Spleen (tissue), 11 donors: Measurements from ENCODE around the gene DNHD1. TPM values are rescaled to one million over a fixed set of nuclear protein-coding genes. Genes with fewer than 3 reads are reported as not detected.
A peak's percentile ranks its signal among the peaks of the same experiment; 100 is the strongest.

ENCODE experiments used
- DNase-seq: peaks from one replicate; pipeline ENCODE4 v3.0.0-alpha.2; 2020
- H3K27ac ChIP-seq, 8 donors: fragments of 200-600 bp; sonication (generic) in 7 of 8; 1 replicate in 4 of 8; 2 replicates in 4 of 8; pipeline versions ENCODE4 v1.5.0 to v1.8.0; 2016 to 2021; ENCODE audit warnings: inconsistent platforms in 4 of 8, mild to moderate bottlenecking in 4 of 8, moderate library complexity in 1 of 8
- H3K27me3 ChIP-seq, 7 donors: fragments of 200-600 bp; sonication (generic) in 6 of 7; replicated peaks in 1 of 7; 1 replicate in 4 of 7; 2 replicates in 3 of 7; pipeline versions ENCODE4 v1.5.0 to v1.8.0; 2016 to 2021; ENCODE audit warnings: inconsistent platforms in 3 of 7, mild to moderate bottlenecking in 1 of 7
- H3K36me3 ChIP-seq, 6 donors: fragments of 200-600 bp; sonication (generic) in 5 of 6; 1 replicate in 4 of 6; 2 replicates in 2 of 6; pipeline versions ENCODE4 v1.5.0 to v1.8.0; 2016 to 2021; ENCODE audit warnings: inconsistent platforms in 2 of 6
- H3K4me1 ChIP-seq, 6 donors: fragments of 200-600 bp; sonication (generic) in 5 of 6; 1 replicate in 3 of 6; 2 replicates in 3 of 6; pipeline versions ENCODE4 v1.5.0 to v1.8.0; 2016 to 2021; ENCODE audit warnings: inconsistent platforms in 3 of 6
- H3K4me3 ChIP-seq, 8 donors: fragments of 200-600 bp; sonication (generic) in 7 of 8; 1 replicate in 4 of 8; 2 replicates in 4 of 8; pipeline versions ENCODE4 v1.5.0 to v1.8.0; 2016 to 2021; ENCODE audit warnings: inconsistent platforms in 4 of 8, mild to moderate bottlenecking in 4 of 8, moderate library complexity in 2 of 8
- H3K9me3 ChIP-seq, 8 donors: fragments of 200-600 bp; sonication (generic) in 7 of 8; 1 replicate in 4 of 8; 2 replicates in 4 of 8; pipeline versions ENCODE4 v1.5.0 to v1.8.0; 2016 to 2021; ENCODE audit warnings: inconsistent platforms in 4 of 8
- POLR2A ChIP-seq, 3 donors: fragments of 450-650 bp; IDR thresholded peaks; one replicate each; pipeline ENCODE4 v1.5.1; 2017; ENCODE audit warnings: antibody characterized with exemption in 3 of 3, mild to moderate bottlenecking in 1 of 3
- POLR2AphosphoS5 ChIP-seq, 3 donors: sonication (generic); formaldehyde crosslinking; IDR thresholded peaks; one replicate each; pipeline ENCODE4 v1.5.1; 2017; ENCODE audit warnings: antibody characterized with exemption in 3 of 3
- WGBS, 5 donors: extraction: QIAGEN DNeasy Blood & Tissue Kit in 3 of 5; methylation state at CpG; one replicate each; pipeline versions ENCODE4 v1.1.5 to v1.1.7; 2013 to 2018; 5-methylcytosine and 5-hydroxymethylcytosine counted together
- intact Hi-C: fragments of 100-400 bp; cut with DNase I; formaldehyde crosslinking; loops from one replicate; pipeline ENCODE4 v1.15.0; 2023; ENCODE audit warnings: low total_unique reads
- polyA plus RNA-seq, 3 donors: library from polyadenylated mRNA; stranded (reverse); fragments of 200-250 nt; gene quantifications; one replicate each; pipeline ENCODE4 v1.2.1, GENCODE V29; 2013
- total RNA-seq, 7 donors: library from RNA; depleted of rRNA in 3 of 7; stranded (reverse); fragments of >200 nt in 3 of 7; fragmentation: NEBNext Ultra II Directional in 4 of 7; extraction: Animal tissue kit (Norgen Biotek cat#: 25700) in 4 of 7; gene quantifications; one replicate each; pipeline versions ENCODE4 v1.1.0 to v1.2.1, GENCODE V29; 2016 to 2021
- TF ChIP-seq, protein P1 (sequence below), 11 experiments: fragments of 200-600 bp in 7 of 11; fragments of 450-650 bp in 4 of 11; sonication (generic) in 4 of 11; IDR thresholded peaks in 8 of 11; conservative IDR thresholded peaks in 3 of 11; 1 replicate in 7 of 11; 2 replicates in 4 of 11; pipeline versions ENCODE4 v1.4.0 to v1.8.0; 2016 to 2021; ENCODE audit warnings: antibody characterized with exemption in 11 of 11, inconsistent platforms in 4 of 11, mild to moderate bottlenecking in 1 of 11
- donor health status: healthy with polysubstance abuse.
- donor health status: DM: no; HTN: no; CAD: no; lungs with moderate emphysema.
- donor health status: DM: no; HTN: no; CAD: no.
- donor health status: Bipolar disorder and iron deficiency.
- donor health status: healthy.
- donor health status: DM: no; HTN: no; CAD: no.
- donor health status: DM: yes; HTN: yes; CAD: no.

The DNHD1 gene
- total and polyA plus RNA-seq, 10 donors, result 6.0 to 40.7 (median 25.8) TPM

- Histone ChIP-seq H3K27me3 (no peaks in the 10 kb centered on the region), H3K9me3 (no peaks in the 10 kb centered on the region), H3K36me3 (peaks cover 0 to 39% (median 29%) of the 10 kb centered on the region in 6 donors), H3K4me1 (peaks cover 29 to 88% (median 48%) of the 10 kb centered on the region in 6 donors), H3K27ac (peak overlapping the region in 6 of 8 donors; percentile 30 to 98 (median 94)), H3K4me3 (peak overlapping the region in 2 of 8 donors; percentile 76 to 95)
- TF ChIP-seq POLR2A (IDR thresholded peaks at IDR 0.05) (no peak), POLR2AphosphoS5 (IDR thresholded peaks at IDR 0.05) (no peak)
- TF ChIP-seq, protein P1, sequence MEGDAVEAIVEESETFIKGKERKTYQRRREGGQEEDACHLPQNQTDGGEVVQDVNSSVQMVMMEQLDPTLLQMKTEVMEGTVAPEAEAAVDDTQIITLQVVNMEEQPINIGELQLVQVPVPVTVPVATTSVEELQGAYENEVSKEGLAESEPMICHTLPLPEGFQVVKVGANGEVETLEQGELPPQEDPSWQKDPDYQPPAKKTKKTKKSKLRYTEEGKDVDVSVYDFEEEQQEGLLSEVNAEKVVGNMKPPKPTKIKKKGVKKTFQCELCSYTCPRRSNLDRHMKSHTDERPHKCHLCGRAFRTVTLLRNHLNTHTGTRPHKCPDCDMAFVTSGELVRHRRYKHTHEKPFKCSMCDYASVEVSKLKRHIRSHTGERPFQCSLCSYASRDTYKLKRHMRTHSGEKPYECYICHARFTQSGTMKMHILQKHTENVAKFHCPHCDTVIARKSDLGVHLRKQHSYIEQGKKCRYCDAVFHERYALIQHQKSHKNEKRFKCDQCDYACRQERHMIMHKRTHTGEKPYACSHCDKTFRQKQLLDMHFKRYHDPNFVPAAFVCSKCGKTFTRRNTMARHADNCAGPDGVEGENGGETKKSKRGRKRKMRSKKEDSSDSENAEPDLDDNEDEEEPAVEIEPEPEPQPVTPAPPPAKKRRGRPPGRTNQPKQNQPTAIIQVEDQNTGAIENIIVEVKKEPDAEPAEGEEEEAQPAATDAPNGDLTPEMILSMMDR (IDR thresholded peaks at IDR 0.05 in 8 of 11, conservative IDR thresholded peaks at IDR 0.05 in 3 of 11), result no peak
- 83 to 97% (median 92%) methylated on average over 13 to 14 of the region's 14 CpGs for WGBS, 5 donors
- DNase-seq, result peak; percentile 75
- intact Hi-C loops, result no loop called here
Measured at GRCh38 chr11:6616596-6617250, 119.6 kb downstream of the DNHD1 start.

GRCh38 chr11:6617315-6617781 is 120.3 kb downstream of the DNHD1 start:
- H3K4me3 ChIP-seq, result peak overlapping the region; percentile 66 to 95 (median 76)
- WGBS, 5 donors, result 41 to 65% (median 52%) methylated on average over 5 of the region's 5 CpGs
- no peaks in the 10 kb centered on the region for H3K9me3 ChIP-seq
- H3K27ac ChIP-seq, result peak overlapping the region; percentile 91 to 98 (median 94)
- peaks cover 0 to 39% (median 29%) of the 10 kb centered on the region in 6 donors for H3K36me3 ChIP-seq
- peak; percentile 75 for DNase-seq
- intact Hi-C loops, result no loop called here
- peaks cover 29 to 94% (median 47%) of the 10 kb centered on the region in 6 donors for H3K4me1 ChIP-seq
- TF ChIP-seq, protein P1 (IDR thresholded peaks at IDR 0.05 in 8 of 11, conservative IDR thresholded peaks at IDR 0.05 in 3 of 11), result no peak
- TF ChIP-seq POLR2AphosphoS5 (IDR thresholded peaks at IDR 0.05) (no peak), POLR2A (IDR thresholded peaks at IDR 0.05) (no peak)
- no peaks in the 10 kb centered on the region for H3K27me3 ChIP-seq

DNA sequence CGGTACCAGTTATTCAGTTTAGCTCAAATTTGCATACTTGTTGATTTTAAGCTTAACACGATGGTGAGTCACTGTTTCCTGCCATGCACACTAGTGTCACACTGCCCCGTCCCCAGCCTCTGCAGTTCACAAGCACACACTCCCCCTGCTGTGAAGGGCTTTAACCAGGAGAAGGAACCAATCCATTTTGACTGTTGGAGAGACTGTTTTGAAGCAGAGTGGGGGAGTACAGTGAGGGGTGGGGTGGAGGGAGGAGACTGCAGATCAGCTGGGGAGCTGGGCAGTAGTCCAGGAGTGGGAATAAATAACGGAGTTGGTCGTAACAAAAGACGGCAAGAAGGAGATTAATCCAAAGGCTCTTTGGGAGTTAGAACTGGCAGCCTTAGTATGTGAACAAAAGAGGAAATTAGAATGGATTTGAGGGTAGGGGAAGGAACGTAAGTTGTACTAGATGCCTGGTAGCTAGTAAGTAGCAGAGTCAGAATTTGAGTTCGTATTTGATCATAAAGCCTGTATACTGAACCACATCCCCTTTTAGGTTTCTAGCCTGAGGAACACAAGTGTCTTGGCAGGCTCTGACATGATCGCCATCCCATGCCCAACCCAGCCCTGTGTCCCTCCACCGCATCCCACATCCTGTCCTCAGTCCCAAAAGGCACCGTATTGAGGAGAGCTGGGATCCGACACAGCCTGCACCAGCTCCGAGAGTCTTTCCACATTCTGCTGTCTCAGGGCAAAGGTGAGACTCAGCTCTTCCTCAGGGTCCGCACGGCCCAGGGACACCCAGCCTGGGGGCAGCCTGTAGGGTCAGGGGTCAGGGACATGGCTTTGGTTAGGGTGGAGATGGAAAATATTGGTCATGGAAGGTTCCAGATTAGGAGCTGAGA is 121.3 kb downstream of the DNHD1 start:
- Histone ChIP-seq H3K36me3 (peaks cover 0 to 46% (median 29%) of the 10 kb centered on the region in 6 donors), H3K4me3 (peak overlapping the region; percentile 66 to 95 (median 76)), H3K9me3 (no peaks in the 10 kb centered on the region), H3K27ac (peak overlapping the region; percentile 91 to 98 (median 94)), H3K27me3 (no peaks in the 10 kb centered on the region), H3K4me1 (peaks cover 20 to 84% (median 37%) of the 10 kb centered on the region in 6 donors)
- TF ChIP-seq, protein P1 (IDR thresholded peaks at IDR 0.05 in 8 of 11, conservative IDR thresholded peaks at IDR 0.05 in 3 of 11), result peak in 1 of 11 experiments; percentile 8
- peak in 1 of 3 donors; percentile 68 for TF ChIP-seq POLR2A (IDR thresholded peaks at IDR 0.05)
- TF ChIP-seq POLR2AphosphoS5 (IDR thresholded peaks at IDR 0.05), result peak in 2 of 3 donors; percentile 8 to 90
- peak; percentile 86 for DNase-seq
- intact Hi-C loops, result no loop called here
- 1 to 4% (median 3%) methylated on average over 15 of the region's 15 CpGs for WGBS, 5 donors
